ENCODE results near the gene FSIP1. TPM values are rescaled to one million over a fixed set of nuclear protein-coding genes. Genes with fewer than 3 reads are reported as not detected.

The FSIP1 gene
- total and polyA plus RNA-seq, 2 donors from 2014 or later: 0.75 to 2.4 TPM

DNA sequence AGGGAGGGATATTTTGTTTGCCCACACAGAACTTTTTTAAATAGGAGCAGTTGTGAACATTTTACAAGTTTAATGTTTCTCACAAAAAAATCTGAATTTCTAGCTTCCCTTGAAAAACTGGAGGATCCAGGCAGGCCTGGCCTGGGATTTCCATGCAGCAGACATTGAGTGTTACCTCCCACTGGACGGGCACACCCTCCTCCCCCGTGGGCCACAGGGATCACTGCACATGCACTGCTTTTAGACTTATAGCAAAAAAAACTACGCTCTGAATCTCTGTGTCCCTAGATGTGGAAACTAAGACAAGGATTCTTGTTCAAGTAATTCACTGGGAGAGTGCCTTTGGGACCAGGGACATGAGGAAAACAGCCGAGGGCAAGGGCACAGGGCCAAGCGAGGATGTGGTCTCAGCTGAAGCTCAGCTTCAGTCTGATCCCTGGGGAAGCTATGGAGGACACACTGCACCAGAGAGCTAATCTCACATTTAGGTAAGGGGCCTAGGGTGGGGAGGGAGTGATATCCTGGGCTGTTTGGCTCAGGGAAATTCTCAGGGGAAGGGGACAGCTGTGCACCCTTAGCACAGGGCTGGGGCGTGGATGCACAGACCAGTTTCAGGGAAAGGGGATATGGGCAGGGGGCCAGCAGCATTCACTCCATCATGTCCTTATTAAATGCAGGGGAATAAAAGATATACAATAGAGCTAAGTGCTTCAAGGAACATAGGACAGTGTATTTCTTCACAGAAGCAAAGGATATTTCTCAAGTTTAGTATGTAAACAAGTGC lies 46.0 kb downstream of the FSIP1 start:
- DNase-seq (peak in 2 of 5 donors; percentile 18 to 21), FAIRE-seq (no peak)
- Histone ChIP-seq H3K4me3 (ENCODE audit: low read length in 3 of 3) (no peak overlapping the region), H3K4me1 (ENCODE audit: control insufficient read depth in 2 of 3, insufficient read depth in 2 of 3, low read depth in 1 of 3, low read length in 3 of 3) (no peaks in the 10 kb centered on the region), H3K9me3 (ENCODE audit: control insufficient read depth in 2 of 3, insufficient read depth in 1 of 3, low read length in 3 of 3) (no peaks in the 10 kb centered on the region), H3K27me3 (ENCODE audit: control insufficient read depth, insufficient read depth, low read length) (no peaks in the 10 kb centered on the region), H3K9ac (ENCODE audit: low read length in 3 of 3) (no peak overlapping the region), H3K27ac (ENCODE audit: low read depth in 2 of 2, low read length in 2 of 2) (no peak overlapping the region), H3K36me3 (ENCODE audit: control insufficient read depth in 2 of 3, insufficient read depth in 3 of 3, low read length in 3 of 3) (no peaks in the 10 kb centered on the region)
- TF ChIP-seq, protein P1, sequence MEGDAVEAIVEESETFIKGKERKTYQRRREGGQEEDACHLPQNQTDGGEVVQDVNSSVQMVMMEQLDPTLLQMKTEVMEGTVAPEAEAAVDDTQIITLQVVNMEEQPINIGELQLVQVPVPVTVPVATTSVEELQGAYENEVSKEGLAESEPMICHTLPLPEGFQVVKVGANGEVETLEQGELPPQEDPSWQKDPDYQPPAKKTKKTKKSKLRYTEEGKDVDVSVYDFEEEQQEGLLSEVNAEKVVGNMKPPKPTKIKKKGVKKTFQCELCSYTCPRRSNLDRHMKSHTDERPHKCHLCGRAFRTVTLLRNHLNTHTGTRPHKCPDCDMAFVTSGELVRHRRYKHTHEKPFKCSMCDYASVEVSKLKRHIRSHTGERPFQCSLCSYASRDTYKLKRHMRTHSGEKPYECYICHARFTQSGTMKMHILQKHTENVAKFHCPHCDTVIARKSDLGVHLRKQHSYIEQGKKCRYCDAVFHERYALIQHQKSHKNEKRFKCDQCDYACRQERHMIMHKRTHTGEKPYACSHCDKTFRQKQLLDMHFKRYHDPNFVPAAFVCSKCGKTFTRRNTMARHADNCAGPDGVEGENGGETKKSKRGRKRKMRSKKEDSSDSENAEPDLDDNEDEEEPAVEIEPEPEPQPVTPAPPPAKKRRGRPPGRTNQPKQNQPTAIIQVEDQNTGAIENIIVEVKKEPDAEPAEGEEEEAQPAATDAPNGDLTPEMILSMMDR (IDR thresholded peaks at IDR 0.05; ENCODE audit: borderline replicate concordance, extremely low read depth, insufficient read depth): no peak
- intact Hi-C loops (cut with DNase I): no loop called here

DNA sequence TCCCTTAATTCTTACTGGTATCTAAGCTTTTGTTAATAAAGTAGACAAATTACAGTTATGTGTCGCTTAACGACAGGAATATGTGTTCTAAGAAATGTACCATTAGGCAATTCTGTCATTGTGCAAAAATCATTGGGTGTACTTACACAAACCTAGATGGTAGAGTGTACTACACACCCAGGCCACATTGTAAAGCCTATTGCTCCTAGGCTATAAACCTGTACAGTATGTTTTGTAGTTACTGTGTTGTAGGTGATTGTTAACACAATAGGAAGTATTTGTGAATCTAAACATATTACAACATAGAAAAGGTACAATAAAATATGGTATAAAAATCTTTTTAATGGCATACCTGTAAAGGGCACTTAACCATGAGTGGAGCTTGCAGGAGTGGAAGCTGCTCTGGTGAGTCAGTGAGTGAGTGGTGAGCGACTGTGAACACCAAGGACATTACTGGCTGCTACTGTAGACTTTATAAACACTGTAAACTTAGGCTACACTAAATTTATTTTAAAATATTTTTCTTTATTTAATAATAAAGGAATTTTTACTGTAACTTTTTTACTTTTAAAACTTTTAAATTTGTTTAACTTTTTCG lies 47.4 kb downstream of the FSIP1 start:
- H3K9ac ChIP-seq (ENCODE audit: low read length in 3 of 3): no peak overlapping the region
- FAIRE-seq: peak; percentile 72
- no peaks in the 10 kb centered on the region for H3K36me3 ChIP-seq (ENCODE audit: control insufficient read depth in 2 of 3, insufficient read depth in 3 of 3, low read length in 3 of 3)
- H3K27me3 ChIP-seq (ENCODE audit: control insufficient read depth, insufficient read depth, low read length): no peaks in the 10 kb centered on the region
- no peak overlapping the region for H3K27ac ChIP-seq (ENCODE audit: low read depth in 2 of 2, low read length in 2 of 2)
- DNase-seq: no peak
- TF ChIP-seq, protein P1 (IDR thresholded peaks at IDR 0.05; ENCODE audit: borderline replicate concordance, extremely low read depth, insufficient read depth): no peak
- peaks cover 0 to 3% (median 0%) of the 10 kb centered on the region in 3 donors for H3K4me1 ChIP-seq (ENCODE audit: control insufficient read depth in 2 of 3, insufficient read depth in 2 of 3, low read depth in 1 of 3, low read length in 3 of 3)
- no peaks in the 10 kb centered on the region for H3K9me3 ChIP-seq (ENCODE audit: control insufficient read depth in 2 of 3, insufficient read depth in 1 of 3, low read length in 3 of 3)
- no peak overlapping the region for H3K4me3 ChIP-seq (ENCODE audit: low read length in 3 of 3)
- intact Hi-C loops (cut with DNase I): no loop called here

DNA sequence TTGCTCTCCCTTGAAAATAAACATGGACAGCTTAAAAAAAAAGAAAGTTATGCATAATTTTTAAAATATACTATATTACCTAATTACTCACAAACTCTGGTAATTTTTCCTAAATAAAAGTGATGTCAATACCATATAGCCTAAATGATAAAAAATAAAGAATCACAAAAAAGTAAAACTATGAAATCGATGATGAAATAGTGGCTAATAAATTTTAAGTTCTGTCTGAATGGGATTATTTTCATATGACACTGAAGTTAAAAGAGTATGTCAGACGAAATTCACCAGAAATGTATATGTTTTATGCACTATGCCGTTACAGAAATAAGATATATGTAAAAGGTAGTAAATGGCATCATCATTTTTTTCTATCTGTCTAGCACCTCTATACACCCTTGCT lies 51.4 kb downstream of the FSIP1 start:
- Histone ChIP-seq H3K4me1 (ENCODE audit: control insufficient read depth in 2 of 3, insufficient read depth in 2 of 3, low read depth in 1 of 3, low read length in 3 of 3) (peaks cover 0 to 3% (median 0%) of the 10 kb centered on the region in 3 donors), H3K9me3 (ENCODE audit: control insufficient read depth in 2 of 3, insufficient read depth in 1 of 3, low read length in 3 of 3) (no peaks in the 10 kb centered on the region), H3K27me3 (ENCODE audit: control insufficient read depth, insufficient read depth, low read length) (no peaks in the 10 kb centered on the region), H3K4me3 (ENCODE audit: low read length in 3 of 3) (no peak overlapping the region), H3K9ac (ENCODE audit: low read length in 3 of 3) (no peak overlapping the region), H3K27ac (ENCODE audit: low read depth in 2 of 2, low read length in 2 of 2) (no peak overlapping the region), H3K36me3 (ENCODE audit: control insufficient read depth in 2 of 3, insufficient read depth in 3 of 3, low read length in 3 of 3) (no peaks in the 10 kb centered on the region)
- FAIRE-seq: no peak
- TF ChIP-seq, protein P1 (IDR thresholded peaks at IDR 0.05; ENCODE audit: borderline replicate concordance, extremely low read depth, insufficient read depth): no peak
- DNase-seq: no peak
- intact Hi-C loops (cut with DNase I): no loop called here
